HG03060 (cell line): Measurements from ENCODE around the gene SH3RF3.

Experiments used
- ATAC-seq: cut with Tn5 transposase; IDR thresholded peaks from one replicate; pipeline ENCODE4 v1.9.1; 2021; ENCODE audit warnings: low read depth, moderate number of reproducible peaks; ENCODE audit not compliant: unreplicated experiment

Gene SH3RF3

DNA sequence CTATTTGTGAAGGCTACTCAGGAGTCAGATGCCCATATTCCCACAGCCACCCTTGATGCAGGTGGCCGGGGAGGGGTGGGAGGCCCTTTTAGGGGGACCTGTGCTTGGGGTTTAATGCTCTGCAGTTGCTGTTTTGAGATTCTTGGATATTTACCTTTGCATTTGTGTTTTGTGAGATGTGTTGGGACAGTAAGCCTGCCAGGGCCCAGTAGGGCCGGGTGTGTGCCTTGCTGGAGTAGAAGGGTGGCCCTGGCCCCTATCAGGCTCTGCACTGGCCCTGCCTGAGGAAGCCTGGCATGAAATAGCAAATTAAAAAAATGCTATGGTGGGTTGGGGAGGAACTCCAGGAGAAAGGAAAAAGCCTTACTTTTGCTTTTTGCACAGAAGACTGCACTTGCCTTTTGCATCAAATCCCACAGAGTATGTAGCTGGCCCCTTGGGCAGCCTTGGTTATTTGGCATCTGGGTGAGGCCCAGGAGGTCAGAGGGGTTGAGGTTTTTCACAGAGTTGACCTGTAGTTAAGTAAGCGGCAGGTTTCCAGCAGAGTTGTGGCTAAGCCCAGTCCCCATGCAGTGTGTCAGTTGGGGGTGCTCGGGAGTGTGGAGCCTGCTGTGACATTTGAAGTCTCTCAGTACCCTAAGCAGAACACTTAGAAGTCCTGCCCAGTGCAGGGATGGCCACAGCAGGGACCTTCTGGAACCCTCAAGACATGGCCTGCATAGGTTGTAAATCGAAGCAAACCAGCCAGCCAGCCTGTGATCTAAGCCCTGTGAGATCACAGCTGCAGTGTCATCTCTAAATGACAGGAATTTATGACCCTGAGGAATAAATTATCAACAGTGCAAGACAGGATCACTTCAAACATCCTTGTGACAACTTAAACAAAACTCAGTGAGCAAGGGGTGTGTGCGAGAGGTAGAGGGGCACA is 68.8 kb downstream of the SH3RF3 start:
- no peak for ATAC-seq

DNA sequence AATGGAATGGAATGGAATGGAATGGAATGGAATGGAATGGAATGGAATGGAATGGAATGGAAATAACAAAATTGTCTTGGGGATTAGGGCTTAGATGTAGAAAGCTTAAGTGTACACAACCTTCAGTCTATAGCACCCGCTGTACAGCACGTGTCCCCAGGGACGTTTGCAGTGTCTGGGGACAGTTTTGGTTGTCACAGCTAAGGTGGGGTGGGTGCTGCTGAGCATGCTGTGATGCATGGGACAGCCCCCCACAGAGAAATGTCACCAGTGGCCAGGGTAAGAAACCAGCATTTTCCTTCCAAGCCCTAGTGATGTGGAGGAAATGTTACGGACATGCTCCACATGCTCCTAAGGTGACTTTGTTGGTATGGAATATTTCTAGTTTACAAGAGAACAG is 70.8 kb downstream of the SH3RF3 start:
- no peak for ATAC-seq

DNA sequence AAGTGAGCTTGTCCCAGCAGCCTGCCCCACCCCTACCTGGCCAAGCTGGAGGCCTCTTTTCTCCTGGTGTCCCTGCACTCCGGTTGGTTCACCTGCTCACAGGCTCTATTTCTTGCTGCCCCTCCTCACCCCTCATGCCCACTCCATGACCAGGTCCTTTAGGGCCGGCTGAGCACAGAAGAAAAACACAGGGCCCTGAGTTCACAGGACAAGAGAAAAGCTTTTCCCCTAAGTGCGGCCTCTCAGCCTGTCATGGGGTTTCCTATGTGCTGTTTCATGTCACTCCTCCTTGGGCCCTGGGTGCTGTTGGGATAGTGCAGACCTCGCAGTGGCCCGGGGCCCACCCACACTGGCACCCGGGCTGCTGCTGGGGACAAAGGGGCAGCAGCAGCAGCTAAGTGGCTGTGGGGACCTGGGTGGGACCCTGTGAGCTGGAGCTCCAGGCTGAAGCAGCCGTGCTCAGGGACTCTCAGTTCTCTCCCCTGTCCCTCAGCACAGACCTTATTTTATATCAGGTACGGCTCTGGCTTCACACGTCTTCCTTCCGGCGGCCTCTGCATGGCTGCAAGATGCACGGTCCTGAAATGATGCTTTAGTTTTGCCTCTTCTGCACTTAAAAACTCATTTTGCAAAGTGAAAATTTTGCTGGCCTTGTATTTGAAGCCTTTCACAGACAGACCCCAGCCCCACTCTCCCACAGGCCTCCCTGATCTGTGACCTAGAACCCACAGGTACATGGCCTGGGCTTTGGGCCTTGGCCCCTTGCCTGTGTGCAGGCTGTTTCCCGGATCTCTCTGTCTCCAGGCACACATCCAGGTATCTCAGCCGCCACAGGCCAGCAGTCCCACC is 71.8 kb downstream of the SH3RF3 start:
- ATAC-seq: no peak

- no peak for ATAC-seq
Observed at GRCh38 chr2:109201465-109202327, 72.7 kb downstream of the SH3RF3 start.

DNA sequence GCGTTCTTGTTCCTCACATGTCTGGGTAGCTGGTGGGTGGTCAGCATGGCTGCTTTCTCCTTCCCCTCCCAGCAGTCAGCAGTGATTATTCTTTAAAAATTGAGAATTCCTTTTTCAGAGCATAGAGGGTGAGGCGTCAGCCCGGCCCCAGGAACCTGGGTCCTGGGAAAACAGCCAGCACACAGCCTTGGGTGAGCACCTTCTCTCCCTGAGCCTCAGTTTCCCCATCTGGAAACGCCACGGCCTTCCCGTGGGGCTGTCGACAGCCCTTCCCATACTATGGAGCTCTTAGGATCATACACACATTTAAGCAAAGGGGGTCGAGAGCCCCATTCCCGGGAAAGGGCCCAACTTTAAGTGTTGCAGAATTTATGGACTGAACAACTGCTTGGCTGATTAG is 73.5 kb downstream of the SH3RF3 start:
- no peak for ATAC-seq

- no peak for ATAC-seq
Observed at GRCh38 chr2:109203246-109204011, 74.4 kb downstream of the SH3RF3 start.

- no peak for ATAC-seq
Observed at GRCh38 chr2:109204412-109204811, 75.4 kb downstream of the SH3RF3 start.

GRCh38 chr2:109205447-109205846 is 76.4 kb downstream of the SH3RF3 start:
- no peak for ATAC-seq

DNA sequence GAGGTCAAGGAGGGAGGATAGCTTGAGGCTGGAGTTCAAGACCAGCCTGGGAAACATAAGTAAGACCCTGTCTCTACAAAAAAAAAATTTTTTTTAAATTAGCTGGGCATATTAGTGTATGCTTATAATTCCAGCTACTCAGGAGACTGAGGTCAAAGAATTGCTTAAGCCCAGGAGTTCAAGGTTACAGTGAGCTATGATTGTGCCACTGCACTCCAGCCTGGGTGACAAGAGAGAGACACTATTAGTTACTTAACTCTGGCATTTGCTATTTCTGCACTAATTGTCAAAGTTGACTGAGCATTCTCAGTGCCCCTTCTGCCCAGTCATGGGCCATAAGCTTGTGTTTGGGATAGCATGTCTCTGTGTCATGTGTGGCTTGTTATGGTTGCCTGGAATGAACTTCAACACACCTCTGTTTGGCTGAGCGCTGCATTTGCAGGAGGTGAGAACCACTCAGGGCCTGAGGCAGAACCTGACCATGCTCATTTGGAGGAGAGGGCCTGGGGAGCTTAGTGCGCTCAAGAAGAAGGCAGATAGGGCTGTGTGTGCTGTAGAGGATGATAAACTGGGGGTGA is 77.7 kb downstream of the SH3RF3 start:
- no peak for ATAC-seq

GRCh38 chr2:109207176-109207575 is 78.2 kb downstream of the SH3RF3 start:
- ATAC-seq: no peak

DNA sequence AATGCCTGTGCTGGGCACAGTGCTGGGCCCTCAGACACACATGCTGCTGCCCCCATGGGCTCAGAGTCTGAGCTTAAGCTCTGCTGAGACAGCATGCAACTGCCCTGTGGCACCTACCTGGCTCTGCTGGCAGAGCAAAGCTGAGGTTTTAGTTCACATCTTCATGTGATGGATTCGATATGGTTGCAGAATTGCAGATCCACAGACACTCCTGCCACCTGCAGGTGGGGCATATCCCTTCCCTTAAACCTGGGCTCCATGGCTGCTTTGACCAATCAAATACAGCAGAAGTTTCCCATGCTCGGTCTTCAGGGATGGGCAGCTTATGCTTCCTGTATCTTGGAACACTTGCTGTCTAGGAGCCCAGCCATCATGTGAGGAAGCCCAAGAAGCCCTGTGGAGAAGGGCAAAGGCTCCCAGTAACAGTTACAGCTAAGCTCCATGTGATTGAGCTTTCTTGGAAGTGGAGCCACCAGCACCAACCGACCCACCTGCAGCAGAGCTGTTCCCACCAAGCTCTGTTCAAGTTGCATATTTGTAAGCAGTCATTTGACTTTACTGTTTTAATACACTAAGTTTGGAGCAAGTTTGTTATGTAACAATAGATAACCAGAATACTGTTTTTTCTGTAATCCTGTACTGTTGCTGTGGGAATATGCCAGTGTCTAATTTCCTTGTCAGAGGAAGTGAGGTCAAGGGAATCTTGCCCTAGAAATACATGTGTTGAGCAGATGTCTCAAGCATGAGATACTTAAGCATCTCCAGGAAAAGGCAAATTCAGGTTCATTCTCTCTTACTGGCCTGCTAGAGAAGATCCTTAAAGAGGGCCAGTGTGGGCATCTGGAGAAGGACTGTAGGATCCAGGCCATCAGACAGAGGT is 79.3 kb downstream of the SH3RF3 start:
- no peak for ATAC-seq

DNA sequence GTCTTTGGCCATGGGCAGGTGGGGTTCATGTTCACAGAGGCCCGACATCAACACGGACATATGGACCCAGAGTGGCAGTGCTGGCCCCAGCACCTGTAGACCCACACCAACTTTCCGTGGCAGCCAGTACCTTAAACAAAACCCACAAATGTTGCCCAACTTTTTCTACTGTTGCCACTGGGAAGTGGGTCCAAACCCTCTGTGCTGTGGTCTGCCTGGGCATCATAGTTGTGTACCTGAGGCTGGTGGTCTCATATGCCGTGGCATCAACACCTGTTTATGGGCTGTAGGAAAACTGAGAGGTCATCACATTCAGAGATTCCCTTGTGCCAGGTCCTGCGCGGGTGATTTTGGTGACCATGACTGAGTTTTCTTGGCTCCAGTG is 79.9 kb downstream of the SH3RF3 start:
- no peak for ATAC-seq

DNA sequence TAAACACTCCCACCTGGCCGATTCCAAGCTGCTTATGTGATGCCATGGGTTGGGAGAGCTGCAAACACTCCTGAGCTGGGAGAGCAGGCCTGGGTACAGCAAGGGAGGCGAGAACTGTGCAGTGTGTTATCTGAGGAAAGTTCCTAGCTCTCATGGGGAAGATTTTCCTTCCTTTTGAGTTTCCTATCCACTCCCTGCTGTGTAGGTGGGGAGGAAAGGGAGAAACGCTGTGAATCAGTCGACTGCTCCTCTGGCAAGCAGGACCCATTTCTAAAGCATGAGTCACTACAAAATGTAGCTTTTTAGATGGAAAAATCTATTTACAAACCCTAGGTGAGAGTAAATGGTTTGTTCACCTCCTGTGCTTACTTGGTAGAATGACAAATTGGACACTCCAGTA is 80.4 kb downstream of the SH3RF3 start:
- ATAC-seq: no peak

- no peak for ATAC-seq
Observed at GRCh38 chr2:109209941-109210340, 80.9 kb downstream of the SH3RF3 start.

DNA sequence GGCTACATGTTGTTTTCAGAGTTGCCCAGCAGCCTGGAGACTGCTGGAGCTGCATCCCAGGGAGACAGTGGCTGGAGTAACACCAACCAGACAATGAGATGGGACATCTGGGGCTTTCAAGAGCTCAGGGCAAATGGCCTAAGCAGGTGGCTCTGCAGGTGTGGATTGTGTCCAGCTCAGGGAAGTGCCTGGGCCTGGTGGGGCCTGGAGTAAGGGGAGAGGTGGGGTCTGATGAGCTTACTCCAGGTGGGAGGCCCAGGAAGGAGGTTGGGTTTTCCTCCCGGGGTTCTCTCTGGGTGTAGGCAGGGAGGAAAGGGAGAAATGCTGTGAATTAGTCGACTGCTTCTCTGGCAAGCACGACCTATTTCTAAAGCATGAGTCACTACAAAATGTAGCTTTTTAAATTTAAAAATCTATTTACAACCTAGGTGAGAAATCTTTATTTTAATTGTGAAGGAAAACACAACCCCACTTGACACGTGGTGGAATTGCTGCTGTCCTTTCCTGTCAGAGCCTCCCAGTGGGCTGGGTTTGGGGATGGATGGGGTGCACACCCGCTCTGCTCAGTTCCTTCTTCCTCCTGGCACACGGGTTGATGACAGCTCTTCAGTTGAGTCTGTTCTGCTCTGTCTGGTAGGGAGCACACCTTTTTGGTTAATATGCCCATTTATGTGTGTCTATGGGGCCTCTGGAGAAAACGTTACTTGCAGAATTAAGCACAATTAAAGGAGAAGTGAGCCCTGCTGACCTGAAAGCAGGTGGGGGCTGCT is 81.6 kb downstream of the SH3RF3 start:
- no peak for ATAC-seq

DNA sequence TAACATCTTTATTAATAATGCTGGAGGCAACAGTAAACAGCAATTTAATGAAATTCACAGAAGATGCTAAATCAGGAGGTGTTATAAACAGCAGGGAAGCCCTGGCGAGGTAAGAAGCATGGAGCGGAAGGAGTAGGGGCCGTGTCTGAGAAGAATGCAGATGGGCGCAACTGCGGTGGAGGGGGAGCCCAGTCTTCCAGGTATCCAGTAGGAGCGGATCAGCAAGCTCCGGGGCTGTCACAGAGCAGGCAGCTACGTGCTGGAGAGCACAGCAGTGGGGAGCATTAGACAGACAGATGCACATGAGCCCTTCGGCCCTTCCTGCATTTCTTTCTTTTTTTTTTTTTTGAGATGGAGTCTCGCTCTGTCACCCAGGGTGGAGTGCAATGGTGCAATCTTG is 82.3 kb downstream of the SH3RF3 start:
- ATAC-seq: no peak

DNA sequence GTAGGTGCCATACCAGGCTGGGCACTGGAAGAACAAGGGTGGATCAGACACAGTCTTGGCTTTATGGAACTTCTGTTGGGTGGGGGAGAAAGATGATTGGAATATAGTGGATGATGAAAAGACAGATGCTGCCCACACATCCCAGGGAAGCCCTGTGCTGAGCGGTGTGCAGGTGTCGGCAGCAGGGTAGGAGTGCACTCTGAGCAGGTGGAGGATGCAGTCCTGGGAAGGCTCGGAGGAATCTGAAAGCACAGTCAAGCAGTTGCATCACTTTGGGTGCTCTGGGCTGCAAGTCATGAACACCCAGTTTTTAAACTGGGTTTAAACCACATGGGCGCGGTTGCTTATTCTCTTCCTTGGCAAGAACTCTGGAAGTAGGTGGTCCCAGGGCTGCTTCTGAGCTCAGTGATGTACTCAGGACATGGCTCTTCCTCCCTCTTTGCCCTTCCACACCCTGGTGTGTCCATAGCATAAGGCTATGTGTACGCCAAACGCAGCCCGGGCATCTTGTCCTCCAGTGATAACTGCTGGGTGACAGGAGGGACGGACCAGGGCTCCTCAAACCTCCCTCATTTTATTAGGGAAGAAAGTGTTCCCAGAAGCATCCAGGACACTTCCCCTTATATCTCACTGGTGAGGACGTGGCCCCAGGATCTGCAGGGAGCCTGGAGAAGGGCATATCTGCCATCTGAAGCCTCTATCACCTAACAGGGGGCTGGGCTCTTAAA is 84.0 kb downstream of the SH3RF3 start:
- ATAC-seq: no peak
